ENCODE results near the gene IRF1.

IRF1 gene

GRCh38 chr5:132459031-132459982, 31.3 kb downstream of the IRF1 start:
- H3K4me3 ChIP-seq = no peak overlapping the region
- peak overlapping the region; percentile 77 for H3K27ac ChIP-seq
- H3K4me2 ChIP-seq = peak overlapping the region; percentile 94

GRCh38 chr5:132458651-132459030, 31.9 kb downstream of the IRF1 start:
- Histone ChIP-seq H3K4me3 (no peak overlapping the region), H3K4me1 (peaks cover 100% of the 10 kb centered on the region), H3K36me3 (peaks cover 13% of the 10 kb centered on the region), H3K9ac (no peak overlapping the region), H4K20me1 (0 out of 2 replicates have a peak, but pooled peaks cover 10% of the 10 kb centered on the region), H3K9me3 (no peaks in the 10 kb centered on the region), H3K4me2 (peak overlapping the region; percentile 94), H3K27me3 (no peaks in the 10 kb centered on the region), H3K27ac (peak overlapping the region; percentile 77)
- no peak for TF ChIP-seq Cebpa-rat (IDR thresholded peaks at IDR 0.05)

More at GRCh38 chr5:132459031-132459982, 31.3 kb downstream of the IRF1 start:
- Histone ChIP-seq H3K27me3 (no peaks in the 10 kb centered on the region), H4K20me1 (0 out of 2 replicates have a peak, but pooled peaks cover 10% of the 10 kb centered on the region), H3K9ac (peak overlapping the region; percentile 11; the same call in 1 of the 2 replicates), H3K9me3 (no peaks in the 10 kb centered on the region), H3K4me1 (peaks cover 100% of the 10 kb centered on the region), H3K36me3 (peaks cover 8% of the 10 kb centered on the region; the same call in 1 of the 2 replicates)
- TF ChIP-seq Cebpa-rat (IDR thresholded peaks at IDR 0.05) = peak; percentile 31; the same call in 1 of the 2 replicates

GRCh38 chr5:132458226-132458560, 32.4 kb downstream of the IRF1 start:
- no peak for TF ChIP-seq Cebpa-rat (IDR thresholded peaks at IDR 0.05)
- peak overlapping the region; percentile 89; the same call in 1 of the 2 replicates for H3K27ac ChIP-seq
- H3K4me3 ChIP-seq = no peak overlapping the region
- H3K27me3 ChIP-seq = no peaks in the 10 kb centered on the region
- H3K4me1 ChIP-seq = peaks cover 100% of the 10 kb centered on the region
- H3K9ac ChIP-seq = no peak overlapping the region
- no peaks in the 10 kb centered on the region for H3K9me3 ChIP-seq
- H4K20me1 ChIP-seq = 0 out of 2 replicates have a peak, but pooled peaks cover 10% of the 10 kb centered on the region
- peaks cover 18% of the 10 kb centered on the region for H3K36me3 ChIP-seq
- H3K4me2 ChIP-seq = peak overlapping the region; percentile 94

GRCh38 chr5:132457371-132458225, 33.0 kb downstream of the IRF1 start:
- Histone ChIP-seq H3K4me1 (peaks cover 100% of the 10 kb centered on the region), H3K27ac (peak overlapping the region; percentile 89), H3K9ac (peak overlapping the region; percentile 78), H3K9me3 (no peaks in the 10 kb centered on the region), H3K36me3 (peaks cover 20% of the 10 kb centered on the region), H3K27me3 (no peaks in the 10 kb centered on the region), H3K4me2 (peak overlapping the region; percentile 94), H4K20me1 (0 out of 2 replicates have a peak, but pooled peaks cover 10% of the 10 kb centered on the region), H3K4me3 (0 out of 2 replicates have a peak overlapping the region, but pooled peaks have one; percentile 22)
- no peak for TF ChIP-seq Cebpa-rat (IDR thresholded peaks at IDR 0.05)

- Histone ChIP-seq H3K4me1 (peaks cover 100% of the 10 kb centered on the region), H4K20me1 (0 out of 2 replicates have a peak, but pooled peaks cover 10% of the 10 kb centered on the region), H3K9ac (peak overlapping the region; percentile 78), H3K4me3 (peak overlapping the region; percentile 22), H3K9me3 (no peaks in the 10 kb centered on the region), H3K36me3 (peaks cover 20% of the 10 kb centered on the region), H3K27ac (peak overlapping the region; percentile 89), H3K27me3 (no peaks in the 10 kb centered on the region), H3K4me2 (peak overlapping the region; percentile 94)
- TF ChIP-seq Cebpa-rat (IDR thresholded peaks at IDR 0.05) = no peak
Measured at GRCh38 chr5:132456987-132457361, 33.6 kb downstream of the IRF1 start.

- H3K9ac ChIP-seq = peak overlapping the region; percentile 78
- H3K4me3 ChIP-seq = peak overlapping the region; percentile 50
- peaks cover 4% of the 10 kb centered on the region; the same call in 1 of the 2 replicates for H3K9me3 ChIP-seq
- peak overlapping the region; percentile 94 for H3K4me2 ChIP-seq
- TF ChIP-seq Cebpa-rat (IDR thresholded peaks at IDR 0.05) = peak; percentile 64
- H3K4me1 ChIP-seq = peaks cover 94% of the 10 kb centered on the region
- peak overlapping the region; percentile 89 for H3K27ac ChIP-seq
- 0 out of 2 replicates have a peak, but pooled peaks cover 10% of the 10 kb centered on the region for H4K20me1 ChIP-seq
- H3K36me3 ChIP-seq = peaks cover 25% of the 10 kb centered on the region
- no peaks in the 10 kb centered on the region for H3K27me3 ChIP-seq
Measured at GRCh38 chr5:132456296-132456986, 34.1 kb downstream of the IRF1 start.

GRCh38 chr5:132455614-132456115, 34.9 kb downstream of the IRF1 start:
- Histone ChIP-seq H3K4me1 (peaks cover 87% of the 10 kb centered on the region), H3K4me3 (peak overlapping the region; percentile 50), H3K9me3 (peaks cover 4% of the 10 kb centered on the region; the same call in 1 of the 2 replicates), H3K9ac (peak overlapping the region; percentile 78), H3K36me3 (peaks cover 29% of the 10 kb centered on the region), H3K27me3 (no peaks in the 10 kb centered on the region), H4K20me1 (0 out of 2 replicates have a peak, but pooled peaks cover 10% of the 10 kb centered on the region), H3K4me2 (peak overlapping the region; percentile 94), H3K27ac (peak overlapping the region; percentile 89)
- TF ChIP-seq Cebpa-rat (IDR thresholded peaks at IDR 0.05) = no peak

- Histone ChIP-seq H3K4me1 (peaks cover 79% of the 10 kb centered on the region), H3K36me3 (peaks cover 38% of the 10 kb centered on the region), H3K4me2 (peak overlapping the region; percentile 94), H3K4me3 (no peak overlapping the region), H3K9me3 (peaks cover 4% of the 10 kb centered on the region; the same call in 1 of the 2 replicates), H3K27me3 (no peaks in the 10 kb centered on the region), H4K20me1 (0 out of 2 replicates have a peak, but pooled peaks cover 10% of the 10 kb centered on the region), H3K27ac (peak overlapping the region; percentile 22; the same call in 1 of the 2 replicates), H3K9ac (no peak overlapping the region)
- no peak for TF ChIP-seq Cebpa-rat (IDR thresholded peaks at IDR 0.05)
Measured at GRCh38 chr5:132454361-132454760, 36.2 kb downstream of the IRF1 start.
